HCT116 (cell line): ENCODE results near the gene ADAMTS6. TPM values are rescaled to one million over a fixed set of nuclear protein-coding genes. Genes with fewer than 3 reads are reported as not detected.

Experiments
- ATAC-seq: fragments of 200-7000 bp; cut with Tn5 transposase; 2 replicates; pipeline ENCODE4 v1.9.1; 2020; ENCODE audit warnings: mild to moderate bottlenecking, moderate library complexity
- BruUV-seq: library from RNA; stranded (reverse); fragments of 400-500 nt; replicated peaks from 2 replicates; lab custom pipeline; 2021; lab: Mats Ljungman, UMichigan
- CTCF ChIA-PET: fragments of 300-600 bp; sonication (Branson Sonifier 250); formaldehyde crosslinking; loops from one replicate; lab custom pipeline; 2021; ENCODE audit warnings: antibody characterized with exemption; lab: Charles Lee
- POLR2A ChIA-PET: fragments of 300-600, 350-600 bp; sonication (Branson Sonifier 250); formaldehyde crosslinking; loops from one replicate; lab custom pipeline; 2021; ENCODE audit warnings: antibody characterized with exemption; lab: Charles Lee
- RAD21 ChIA-PET, 2 experiments: fragments of 300-600 bp; sonication (Branson Sonifier 250); formaldehyde crosslinking; loops; one replicate each; lab custom pipeline; 2023; ENCODE audit warnings: low total read pairs in 2 of 2; ENCODE audit not compliant: uncharacterized antibody in 2 of 2, unreplicated experiment in 2 of 2, low non-redundant PET in 1 of 2; lab: Charles Lee
- DNase-seq: peaks from one replicate; pipeline ENCODE4 v3.0.0-alpha.2; 2010; ENCODE audit warnings: low read depth, low spot score
- H2AFZ ChIP-seq: fragments of 200-600 bp; shearing (Covaris generic), sonication (generic); 2 replicates; pipeline ENCODE4 v1.6.1; 2017; ENCODE audit warnings: low read depth, mixed run types, mixed read lengths, antibody characterized with exemption, low read length; ENCODE audit not compliant: poor library complexity, severe bottlenecking
- H3K27ac ChIP-seq: 2 replicates; pipeline ENCODE4 v1.5.1; 2012; ENCODE audit warnings: low read depth, low read length
- H3K27me3 ChIP-seq: fragments of 200-600 bp; sonication (generic); 2 replicates; pipeline ENCODE4 v1.6.1; 2016; ENCODE audit warnings: mixed run types, low read length, mixed read lengths; ENCODE audit not compliant: insufficient read depth
- H3K36me3 ChIP-seq, 2 experiments: fragments of 200-500 bp in 1 of 2; fragments of 200-600 bp in 1 of 2; sonication (Bioruptor generic) in 1 of 2; sonication (generic) in 1 of 2; 2 replicates each; pipeline versions ENCODE4 v1.5.1 to v1.6.1; 2014 to 2016; ENCODE audit warnings: low read length in 2 of 2, inconsistent platforms in 1 of 2, mixed read lengths in 1 of 2, mixed run types in 1 of 2; ENCODE audit not compliant: insufficient read depth in 2 of 2, control insufficient read depth in 1 of 2
- H3K4me1 ChIP-seq, 2 experiments: fragments of 200-600 bp in 1 of 2; sonication (generic) in 1 of 2; 2 replicates each; pipeline versions ENCODE4 v1.5.1 to v1.6.1; 2012 to 2017; ENCODE audit warnings: low read length in 2 of 2, inconsistent platforms in 1 of 2, mild to moderate bottlenecking in 1 of 2, mixed read lengths in 1 of 2, mixed run types in 1 of 2, moderate library complexity in 1 of 2; ENCODE audit not compliant: insufficient read depth in 2 of 2, control insufficient read depth in 1 of 2
- H3K4me2 ChIP-seq: fragments of 200-600 bp; sonication (generic); 2 replicates; pipeline ENCODE4 v1.6.1; 2017; ENCODE audit warnings: mixed run types, low read length, mixed read lengths
- H3K4me3 ChIP-seq, 2 experiments: fragments of 200-600 bp in 1 of 2; sonication (generic) in 1 of 2; replicated peaks in 1 of 2; 2 replicates each; pipeline ENCODE4 v1.5.1; 2011 to 2016; ENCODE audit warnings: low read length in 2 of 2, control low read depth in 1 of 2, low read depth in 1 of 2, mild to moderate bottlenecking in 1 of 2, mixed read lengths in 1 of 2, mixed run types in 1 of 2
- H3K79me2 ChIP-seq: fragments of 200-600 bp; sonication (generic); 2 replicates; pipeline ENCODE4 v1.6.1; 2017; ENCODE audit warnings: mild to moderate bottlenecking, mixed run types, low read length, moderate library complexity, mixed read lengths; ENCODE audit not compliant: insufficient read depth
- H3K9ac ChIP-seq: fragments of 200-600 bp; sonication (generic); 2 replicates; pipeline ENCODE4 v1.6.1; 2016; ENCODE audit warnings: low read length, mixed read lengths
- H3K9me2 ChIP-seq: fragments of 200-600 bp; sonication (generic), shearing (Covaris generic); 2 replicates; pipeline ENCODE4 v1.6.1; 2017; ENCODE audit warnings: mixed run types, mild to moderate bottlenecking, moderate library complexity; ENCODE audit not compliant: insufficient read depth
- H3K9me3 ChIP-seq, 2 experiments: fragments of 200-500 bp in 1 of 2; fragments of 200-600 bp in 1 of 2; sonication (Bioruptor generic) in 1 of 2; sonication (generic) in 1 of 2; 2 replicates each; pipeline ENCODE4 v1.6.1; 2014 to 2017; ENCODE audit warnings: low read length in 2 of 2, mixed read lengths in 2 of 2, inconsistent platforms in 1 of 2, low read depth in 1 of 2, mild to moderate bottlenecking in 1 of 2, mixed run types in 1 of 2, moderate library complexity in 1 of 2; ENCODE audit not compliant: control insufficient read depth in 1 of 2, insufficient read depth in 1 of 2
- H4K20me1 ChIP-seq: fragments of 200-600 bp; sonication (generic), shearing (Covaris generic); 2 replicates; pipeline ENCODE4 v1.6.1; 2017; ENCODE audit warnings: mixed run types, mild to moderate bottlenecking, moderate library complexity; ENCODE audit not compliant: insufficient read depth
- CEBPB ChIP-seq: IDR thresholded peaks from 2 replicates; pipeline ENCODE4 v1.6.1; 2012; ENCODE audit warnings: low read depth
- ELF1 ChIP-seq: IDR thresholded peaks from 2 replicates; pipeline ENCODE4 v1.6.1; 2012; ENCODE audit warnings: low read depth, borderline replicate concordance
- EZH2 ChIP-seq: fragments of 200-600 bp; sonication (generic); IDR thresholded peaks from 2 replicates; pipeline ENCODE4 v1.6.1; 2017; ENCODE audit warnings: antibody characterized with exemption, mixed run types
- EZH2phosphoT487 ChIP-seq: fragments of 200-600 bp; IDR thresholded peaks from 2 replicates; pipeline ENCODE4 v1.6.1; 2018; ENCODE audit warnings: antibody characterized with exemption, borderline replicate concordance
- FOSL1 ChIP-seq: IDR thresholded peaks from 2 replicates; pipeline ENCODE4 v1.6.1; 2012; ENCODE audit warnings: low read depth
- MAX ChIP-seq: IDR thresholded peaks from 2 replicates; pipeline ENCODE4 v1.6.1; 2012
- POLR2A ChIP-seq: IDR thresholded peaks from 2 replicates; pipeline ENCODE4 v1.7.0; 2011; ENCODE audit warnings: borderline replicate concordance; ENCODE audit not compliant: insufficient read depth, insufficient read length; ENCODE audit errors: extremely low read depth
- RAD21 ChIP-seq: IDR thresholded peaks from 2 replicates; pipeline ENCODE4 v1.6.1; 2012; ENCODE audit warnings: low read depth, mild to moderate bottlenecking
- SP1 ChIP-seq: IDR thresholded peaks from 2 replicates; pipeline ENCODE4 v1.6.1; 2012; ENCODE audit warnings: low read depth
- YY1 ChIP-seq: IDR thresholded peaks from 2 replicates; pipeline ENCODE4 v1.6.1; 2011; ENCODE audit warnings: low read length, low read depth, moderate library complexity, mild to moderate bottlenecking; ENCODE audit not compliant: insufficient replicate concordance; ENCODE audit errors: extremely low read depth
- ZBTB33 ChIP-seq: IDR thresholded peaks from 2 replicates; pipeline ENCODE4 v1.6.1; 2011; ENCODE audit warnings: mild to moderate bottlenecking, low read length, moderate library complexity; ENCODE audit not compliant: insufficient replicate concordance; ENCODE audit errors: extremely low read depth
- ZNF274 ChIP-seq: fragments of 200-500 bp; sonication (Bioruptor generic); IDR thresholded peaks from 2 replicates; pipeline ENCODE4 v1.6.1; 2014; ENCODE audit warnings: mild to moderate bottlenecking, low read depth, low read length, inconsistent platforms
- intact Hi-C: fragments of 100-400 bp; cut with micrococcal nuclease; formaldehyde crosslinking; loops from 2 replicates; pipeline ENCODE4 v1.10.0; 2022
- total RNA-seq: library from RNA; stranded (reverse); gene quantifications from one replicate; pipeline ENCODE4 v1.2.1, GENCODE V29; 2021; ENCODE audit not compliant: unreplicated experiment

ADAMTS6 gene
- total RNA-seq, 1 experiment from 2014 or later, result 0.93 TPM

DNA sequence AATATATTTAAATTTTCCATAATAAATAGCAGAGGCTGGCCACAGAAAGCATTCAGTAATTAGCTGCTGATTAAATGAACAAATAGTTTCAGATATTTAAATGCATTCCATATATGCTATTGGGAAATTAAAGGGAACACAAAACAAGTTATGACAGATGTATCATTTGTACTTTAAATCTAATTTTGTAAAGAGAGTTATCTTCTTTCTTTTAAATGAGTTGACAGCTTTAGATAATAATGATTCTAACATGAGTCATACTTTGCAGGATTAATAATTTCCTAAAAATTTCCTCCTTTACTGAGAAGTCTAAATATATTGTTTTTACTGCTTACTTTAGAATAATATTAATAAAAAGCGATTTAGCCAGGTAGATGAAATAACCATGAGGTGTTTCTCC lies 320.1 kb downstream of the ADAMTS6 start:
- no peaks in the 10 kb centered on the region for H3K27me3 ChIP-seq
- peaks cover 0 to 7% of the 10 kb centered on the region in 2 experiments; a peak in 1 of 4 replicates for H3K4me1 ChIP-seq
- H2AFZ ChIP-seq, result no peak overlapping the region
- no peaks in the 10 kb centered on the region for H4K20me1 ChIP-seq
- no peaks in the 10 kb centered on the region for H3K36me3 ChIP-seq
- H3K27ac ChIP-seq, result no peak overlapping the region
- DNase-seq (no peak), ATAC-seq (no peak)
- BruUV-seq, result no TSS peak
- CTCF ChIA-PET, result no interaction called here
- no peak overlapping the region for H3K9ac ChIP-seq
- H3K9me3 ChIP-seq, result no peaks in the 10 kb centered on the region
- intact Hi-C loops, result no loop called here
- no peak overlapping the region for H3K4me3 ChIP-seq
- TF ChIP-seq ELF1 (no peak), POLR2A (no peak), MAX (no peak), EZH2 (no peak), SP1 (no peak), FOSL1 (no peak)
- no peaks in the 10 kb centered on the region for H3K9me2 ChIP-seq
- no peaks in the 10 kb centered on the region for H3K79me2 ChIP-seq
- POLR2A ChIA-PET, result no interaction called here
- no peak overlapping the region for H3K4me2 ChIP-seq
- RAD21 ChIA-PET, result no interaction called here

GRCh38 chr5:65157906-65158603 lies 323.7 kb downstream of the ADAMTS6 start:
- BruUV-seq, result no TSS peak
- Histone ChIP-seq H3K27me3 (no peaks in the 10 kb centered on the region), H4K20me1 (no peaks in the 10 kb centered on the region), H3K4me3 (no peak overlapping the region), H3K79me2 (no peaks in the 10 kb centered on the region), H3K36me3 (no peaks in the 10 kb centered on the region), H2AFZ (no peak overlapping the region), H3K4me2 (peak overlapping the region; percentile 5; the same call in 1 of the 2 replicates), H3K27ac (no peak overlapping the region), H3K9me2 (no peaks in the 10 kb centered on the region), H3K4me1 (peaks cover 0 to 7% of the 10 kb centered on the region in 2 experiments; a peak in 1 of 4 replicates), H3K9me3 (no peaks in the 10 kb centered on the region), H3K9ac (no peak overlapping the region)
- ATAC-seq (peak; percentile 49), DNase-seq (peak; percentile 6)
- POLR2A ChIA-PET, result no interaction called here
- intact Hi-C loops, result no loop called here
- RAD21 ChIA-PET, result no interaction called here
- CTCF ChIA-PET, result no interaction called here
- TF ChIP-seq RAD21 (no peak), EZH2phosphoT487 (no peak), ZBTB33 (no peak), CEBPB (no peak), ZNF274 (no peak), YY1 (no peak)
